ENCODE results near the gene AGO4.

GRCh38 chr1:35856964-35857363 is 49.1 kb downstream of the AGO4 start:
- TF ChIP-seq CTCF (IDR thresholded peaks at IDR 0.05) (no peak), ZFX (IDR thresholded peaks at IDR 0.05; ENCODE audit: borderline replicate concordance) (no peak)

Data from 22Rv1 (cell line).